Fibroblast of skin of scalp (primary cell): ENCODE measurements around the gene KRT84.

ENCODE experiments used
- DNase-seq: peaks from one replicate; pipeline ENCODE4 v3.0.0-alpha.2; 2013

Gene KRT84

GRCh38 chr12:52383331-52383730 lies 2.1 kb downstream of the KRT84 start:
- DNase-seq = no peak

GRCh38 chr12:52382854-52383253 lies 2.6 kb downstream of the KRT84 start:
- no peak for DNase-seq

- no peak for DNase-seq
Measured at GRCh38 chr12:52381206-52381605, 4.2 kb downstream of the KRT84 start.

- peak; percentile 29 for DNase-seq
Measured at GRCh38 chr12:52380271-52380694, 5.2 kb downstream of the KRT84 start.

GRCh38 chr12:52379536-52379935 lies 5.9 kb downstream of the KRT84 start:
- no peak for DNase-seq

GRCh38 chr12:52378091-52378490 lies 7.4 kb downstream of the KRT84 start:
- DNase-seq = no peak

GRCh38 chr12:52377266-52377665 lies 8.2 kb downstream of the KRT84 start:
- DNase-seq = no peak

GRCh38 chr12:52372216-52373154 lies 13.0 kb downstream of the KRT84 start:
- peak; percentile 86 for DNase-seq

- no peak for DNase-seq
Measured at GRCh38 chr12:52371716-52372115, 13.7 kb downstream of the KRT84 start.

- DNase-seq = peak; percentile 68
Measured at GRCh38 chr12:52370926-52371608, 14.4 kb downstream of the KRT84 start.

GRCh38 chr12:52369809-52370208 lies 15.6 kb downstream of the KRT84 start:
- no peak for DNase-seq

GRCh38 chr12:52369211-52369610 lies 16.2 kb downstream of the KRT84 start:
- peak; percentile 22 for DNase-seq

- no peak for DNase-seq
Measured at GRCh38 chr12:52368508-52368907, 16.9 kb downstream of the KRT84 start.

- DNase-seq = no peak
Measured at GRCh38 chr12:52367876-52368275, 17.6 kb downstream of the KRT84 start.

- DNase-seq = no peak
Measured at GRCh38 chr12:52366738-52367485, 18.5 kb downstream of the KRT84 start, which contains the start of gene KRT85. TSS of gene KRT85 (minus strand) at chr12:52367481. CDS start at chr12:52367405, 76 bp downstream.

- no peak for DNase-seq
Measured at GRCh38 chr12:52364901-52365489, 20.5 kb downstream of the KRT84 start.

- no peak for DNase-seq
Measured at GRCh38 chr12:52364061-52364460, 21.4 kb downstream of the KRT84 start.

- no peak for DNase-seq
Measured at GRCh38 chr12:52363111-52363679, 22.3 kb downstream of the KRT84 start.

GRCh38 chr12:52362118-52362726 lies 23.2 kb downstream of the KRT84 start:
- no peak for DNase-seq

- no peak for DNase-seq
Measured at GRCh38 chr12:52361553-52361952, 23.9 kb downstream of the KRT84 start.

GRCh38 chr12:52360663-52361271 lies 24.7 kb downstream of the KRT84 start:
- no peak for DNase-seq
